ENCODE results near the gene PLPPR3. TPM values are rescaled to one million over a fixed set of nuclear protein-coding genes. Genes with fewer than 3 reads are reported as not detected.

Gene PLPPR3
- total and polyA plus RNA-seq, 9 of the 15 experiments (the other 6 are each of a cell fraction or from before 2014, with no cell fraction given), result 0.01 to 48.2 (median 8.6) TPM

- Histone ChIP-seq H3K9me3 (replicated peaks; ENCODE audit: control insufficient read depth, insufficient read depth, low read depth, low read length) (peaks cover 3% of the 10 kb centered on the region; the same call in 1 of the 2 replicates), H3K9ac (ENCODE audit: insufficient read depth in 1 of 2, low read depth in 2 of 2, low read length in 2 of 2) (peak overlapping the region; percentile 76 to 95), H3K4me1 (replicated peaks in 1 of 2; ENCODE audit: control insufficient read depth in 2 of 2, insufficient read depth in 2 of 2, low read length in 2 of 2) (peaks cover 43 to 87% of the 10 kb centered on the region in 2 experiments), H2AFZ (ENCODE audit: low read depth, low read length) (peak overlapping the region; percentile 79), H3K9me1 (ENCODE audit: control insufficient read depth, insufficient read depth, low read length) (no peaks in the 10 kb centered on the region), H3K27ac (ENCODE audit: extremely low read depth, low read depth, low read length) (peak overlapping the region; percentile 99), H4K20me1 (replicated peaks; ENCODE audit: control insufficient read depth, insufficient read depth, low read length) (no peaks in the 10 kb centered on the region), H3K4me2 (ENCODE audit: insufficient read depth, low read length) (peak overlapping the region; percentile 79), H3K79me2 (ENCODE audit: control insufficient read depth, insufficient read depth, low read length) (peaks cover 18% of the 10 kb centered on the region; the same call in 2 of the 3 replicates), H3K36me3 (ENCODE audit: control insufficient read depth, insufficient read depth, low read length) (no peaks in the 10 kb centered on the region), H3K27me3 (ENCODE audit: control insufficient read depth in 2 of 2, insufficient read depth in 2 of 2, low read length in 2 of 2) (no peaks in the 10 kb centered on the region), H3K4me3 (peak overlapping the region; percentile 35)
- intact Hi-C loops (cut with micrococcal nuclease) (no loop called here), in situ Hi-C loops (cut with MboI) (no loop called here)
- peak; percentile 13; the same call in 2 of the 3 replicates for ATAC-seq
- 17% methylated on average over 16 of the region's 16 CpGs for WGBS (ENCODE audit: insufficient coverage, low coverage, missing lambda C conversion rate)
- ChIA-PET CTCF (ENCODE audit: low intra/inter-chr PET ratio) (no interaction called here), POLR2A (interaction anchor here (0.6 to 1.4 kb wide), 2 partner anchors 62 to 115 kb away, joined by 3 to 5 read pairs; no protein-coding TSS in a partner anchor)
- peak in 1 of 4 experiments; percentile 75 for DNase-seq (ENCODE audit: extremely low read depth in 1 of 4, low spot score in 3 of 4)
- BruUV-seq (replicated peaks), result TSS peak; percentile 70
- no peak for FAIRE-seq
- TF ChIP-seq ZNF121 (CRISPR knock-in tag; conservative IDR thresholded peaks at IDR 0.05) (peak; percentile 94), GABPA (tag; conservative IDR thresholded peaks at IDR 0.05; ENCODE audit: low read depth) (peak; percentile 17; the same call in 1 of the 2 replicates), MYC (IDR thresholded peaks at IDR 0.05; ENCODE audit: low read depth, low read length) (peak; percentile 14; the same call in 1 of the 2 replicates), MYC (CRISPR knock-in tag; IDR thresholded peaks at IDR 0.05; ENCODE audit: borderline replicate concordance, low read depth) (no peak), E2F6 (IDR thresholded peaks at IDR 0.05; ENCODE audit: borderline replicate concordance in 1 of 2, extremely low read depth in 1 of 2, insufficient read depth in 1 of 2, insufficient read length in 1 of 2, low read depth in 1 of 2, low read length in 1 of 2, poor library complexity in 1 of 2, severe bottlenecking in 1 of 2) (peak in 1 of 2 experiments; percentile 44), ETV5 (CRISPR knock-in tag; IDR thresholded peaks at IDR 0.05; ENCODE audit: low read depth) (peak; percentile 30; the same call in 1 of the 2 replicates), CLOCK (CRISPR knock-in tag; IDR thresholded peaks at IDR 0.05; ENCODE audit: borderline replicate concordance) (no peak), ZNF589 (CRISPR knock-in tag; IDR thresholded peaks at IDR 0.05; ENCODE audit: low read depth) (peak; percentile 24; the same call in 1 of the 2 replicates), ESRRB (CRISPR knock-in tag; IDR thresholded peaks at IDR 0.05; ENCODE audit: borderline replicate concordance) (no peak), SPI1 (IDR thresholded peaks at IDR 0.05; ENCODE audit: borderline replicate concordance, low read depth, low read length) (peak; percentile 77), BDP1 (IDR thresholded peaks at IDR 0.05; ENCODE audit: insufficient read depth, insufficient read length) (no peak), ZNF592 (IDR thresholded peaks at IDR 0.05) (peak; percentile 59), DMBX1 (CRISPR knock-in tag; IDR thresholded peaks at IDR 0.05; ENCODE audit: borderline replicate concordance) (no peak)
Observed at GRCh38 chr19:792306-792885, 29.4 kb downstream of the PLPPR3 start.

Measured in K562 (cell line).